Measurements from ENCODE around the gene ACACB.

The ACACB gene

GRCh38 chr12:109115758-109116610 is at the start of gene ACACB:
TSS of gene ACACB (plus strand) at chr12:109116587. CDS start at chr12:109139406, 22,819 bp downstream.
- peak; percentile 66; the same call in 1 of the 2 replicates for TF ChIP-seq GATA3 (IDR thresholded peaks at IDR 0.05; ENCODE audit: low read depth, low read length)
- peak; percentile 83 for TF ChIP-seq GATA2 (IDR thresholded peaks at IDR 0.05; ENCODE audit: low read depth, low read length)

- TF ChIP-seq GATA2 (IDR thresholded peaks at IDR 0.05; ENCODE audit: low read depth, low read length) (no peak), GATA3 (IDR thresholded peaks at IDR 0.05; ENCODE audit: low read depth, low read length) (no peak)
These were observed 46.8 kb upstream of the ACACB start for GRCh38 chr12:109069307-109070271.

GRCh38 chr12:109074866-109075265 is 41.5 kb upstream of the ACACB start:
- no peak for TF ChIP-seq GATA3 (IDR thresholded peaks at IDR 0.05; ENCODE audit: low read depth, low read length)
- TF ChIP-seq GATA2 (IDR thresholded peaks at IDR 0.05; ENCODE audit: low read depth, low read length): no peak

- TF ChIP-seq GATA3 (IDR thresholded peaks at IDR 0.05; ENCODE audit: low read depth, low read length) (no peak), GATA2 (IDR thresholded peaks at IDR 0.05; ENCODE audit: low read depth, low read length) (no peak)
These were observed 33.6 kb upstream of the ACACB start for GRCh38 chr12:109082751-109083150.

- TF ChIP-seq GATA2 (IDR thresholded peaks at IDR 0.05; ENCODE audit: low read depth, low read length): no peak
- no peak for TF ChIP-seq GATA3 (IDR thresholded peaks at IDR 0.05; ENCODE audit: low read depth, low read length)
These were observed 32.0 kb upstream of the ACACB start for GRCh38 chr12:109084425-109084824.

GRCh38 chr12:109085590-109085989 is 30.8 kb upstream of the ACACB start:
- no peak for TF ChIP-seq GATA3 (IDR thresholded peaks at IDR 0.05; ENCODE audit: low read depth, low read length)
- no peak for TF ChIP-seq GATA2 (IDR thresholded peaks at IDR 0.05; ENCODE audit: low read depth, low read length)

- no peak for TF ChIP-seq GATA3 (IDR thresholded peaks at IDR 0.05; ENCODE audit: low read depth, low read length)
- TF ChIP-seq GATA2 (IDR thresholded peaks at IDR 0.05; ENCODE audit: low read depth, low read length): no peak
These were observed 29.1 kb upstream of the ACACB start for GRCh38 chr12:109087250-109087649.

GRCh38 chr12:109088818-109089217 is 27.6 kb upstream of the ACACB start:
- TF ChIP-seq GATA3 (IDR thresholded peaks at IDR 0.05; ENCODE audit: low read depth, low read length): no peak
- no peak for TF ChIP-seq GATA2 (IDR thresholded peaks at IDR 0.05; ENCODE audit: low read depth, low read length)

GRCh38 chr12:109089683-109090082 is 26.7 kb upstream of the ACACB start:
- no peak for TF ChIP-seq GATA2 (IDR thresholded peaks at IDR 0.05; ENCODE audit: low read depth, low read length)
- TF ChIP-seq GATA3 (IDR thresholded peaks at IDR 0.05; ENCODE audit: low read depth, low read length): no peak

GRCh38 chr12:109092497-109093021 is 23.8 kb upstream of the ACACB start:
- TF ChIP-seq GATA2 (IDR thresholded peaks at IDR 0.05; ENCODE audit: low read depth, low read length) (no peak), GATA3 (IDR thresholded peaks at IDR 0.05; ENCODE audit: low read depth, low read length) (no peak)

GRCh38 chr12:109093022-109093918 is 23.1 kb upstream of the ACACB start, which contains the start of gene ALKBH2:
TSS of gene ALKBH2 (minus strand) at chr12:109093472. CDS start at chr12:109092786, 686 bp downstream.
- TF ChIP-seq GATA2 (IDR thresholded peaks at IDR 0.05; ENCODE audit: low read depth, low read length) (no peak; the same call in 1 of the 2 replicates), GATA3 (IDR thresholded peaks at IDR 0.05; ENCODE audit: low read depth, low read length) (no peak)

GRCh38 chr12:109097140-109097434 is 19.3 kb upstream of the ACACB start:
- TF ChIP-seq GATA2 (IDR thresholded peaks at IDR 0.05; ENCODE audit: low read depth, low read length) (no peak), GATA3 (IDR thresholded peaks at IDR 0.05; ENCODE audit: low read depth, low read length) (no peak)

Measured in SH-SY5Y (cell line).